ENCODE measurements around the gene NR5A2.

The NR5A2 gene

DNA sequence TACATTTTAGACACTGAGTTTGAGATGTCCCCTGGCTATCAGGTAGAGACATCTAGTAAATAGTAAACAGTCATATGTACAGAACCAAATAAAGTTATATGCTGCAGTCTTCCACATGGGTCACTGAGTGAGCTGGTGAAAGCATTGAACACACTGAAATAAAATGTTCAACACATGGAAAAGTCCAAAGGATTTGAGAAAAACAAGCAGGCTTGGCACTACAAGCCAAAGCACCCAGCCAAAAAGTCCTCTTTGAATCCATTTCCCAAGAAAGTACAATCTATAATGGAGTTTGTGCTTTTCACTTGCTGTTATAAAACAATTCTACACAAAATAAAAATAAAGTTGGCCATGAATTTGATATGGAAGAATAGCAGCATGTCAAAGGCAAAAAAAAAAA is 135.4 kb downstream of the NR5A2 start:
- H3K27ac ChIP-seq (ENCODE audit: low read depth, low read length, poor library complexity, severe bottlenecking), result no peak overlapping the region

DNA sequence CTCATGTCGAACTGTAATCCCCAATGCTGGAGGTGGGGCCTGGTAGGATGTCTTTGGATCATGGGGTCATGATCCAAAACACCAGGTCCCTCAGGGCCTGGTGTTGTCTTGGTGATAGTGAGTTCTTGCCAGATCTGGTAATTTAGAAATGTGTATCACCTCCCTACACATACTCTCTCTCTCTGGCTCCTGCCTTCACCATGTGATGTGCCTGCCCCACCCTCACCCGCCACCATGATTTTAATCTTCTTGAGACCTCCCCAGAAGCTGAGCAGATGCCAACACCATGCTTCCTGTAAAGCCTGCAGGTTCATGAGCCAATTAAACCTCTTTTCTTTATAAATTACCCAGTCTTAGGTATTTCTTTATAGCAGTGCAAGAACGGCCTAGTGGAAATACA is 136.4 kb downstream of the NR5A2 start:
- Histone ChIP-seq H3K4me1 (ENCODE audit: insufficient read depth, low read length, severe bottlenecking) (peaks cover 8% of the 10 kb centered on the region), H3K9me3 (ENCODE audit: low read length) (no peaks in the 10 kb centered on the region), H3K9me2 (ENCODE audit: low read depth, low read length) (no peaks in the 10 kb centered on the region), H3K36me3 (ENCODE audit: insufficient read depth, low read length) (no peaks in the 10 kb centered on the region), H3K4me3 (ENCODE audit: low read depth, low read length, poor library complexity, severe bottlenecking) (no peak overlapping the region), H3K27ac (ENCODE audit: low read depth, low read length, poor library complexity, severe bottlenecking) (no peak overlapping the region), H2AFZ (ENCODE audit: low read length) (no peak overlapping the region), H3K79me2 (ENCODE audit: insufficient read depth, low read length) (no peaks in the 10 kb centered on the region), H3K9ac (ENCODE audit: low read length) (no peak overlapping the region), H3K27me3 (ENCODE audit: insufficient read depth, low read length) (no peaks in the 10 kb centered on the region), H3K4me2 (ENCODE audit: low read length) (no peak overlapping the region), H4K20me1 (ENCODE audit: insufficient read depth, low read length) (no peaks in the 10 kb centered on the region), H3F3A (ENCODE audit: insufficient read depth, low read length) (no peaks in the 10 kb centered on the region)
- no peak for TF ChIP-seq EZH2 (IDR thresholded peaks at IDR 0.05; ENCODE audit: borderline replicate concordance, low read length)
- TF ChIP-seq, protein P1, sequence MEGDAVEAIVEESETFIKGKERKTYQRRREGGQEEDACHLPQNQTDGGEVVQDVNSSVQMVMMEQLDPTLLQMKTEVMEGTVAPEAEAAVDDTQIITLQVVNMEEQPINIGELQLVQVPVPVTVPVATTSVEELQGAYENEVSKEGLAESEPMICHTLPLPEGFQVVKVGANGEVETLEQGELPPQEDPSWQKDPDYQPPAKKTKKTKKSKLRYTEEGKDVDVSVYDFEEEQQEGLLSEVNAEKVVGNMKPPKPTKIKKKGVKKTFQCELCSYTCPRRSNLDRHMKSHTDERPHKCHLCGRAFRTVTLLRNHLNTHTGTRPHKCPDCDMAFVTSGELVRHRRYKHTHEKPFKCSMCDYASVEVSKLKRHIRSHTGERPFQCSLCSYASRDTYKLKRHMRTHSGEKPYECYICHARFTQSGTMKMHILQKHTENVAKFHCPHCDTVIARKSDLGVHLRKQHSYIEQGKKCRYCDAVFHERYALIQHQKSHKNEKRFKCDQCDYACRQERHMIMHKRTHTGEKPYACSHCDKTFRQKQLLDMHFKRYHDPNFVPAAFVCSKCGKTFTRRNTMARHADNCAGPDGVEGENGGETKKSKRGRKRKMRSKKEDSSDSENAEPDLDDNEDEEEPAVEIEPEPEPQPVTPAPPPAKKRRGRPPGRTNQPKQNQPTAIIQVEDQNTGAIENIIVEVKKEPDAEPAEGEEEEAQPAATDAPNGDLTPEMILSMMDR (IDR thresholded peaks at IDR 0.05; ENCODE audit: low read length), result no peak

More for the DNA sequence above, 135.4 kb downstream of the NR5A2 start:
- Histone ChIP-seq H4K20me1 (ENCODE audit: insufficient read depth, low read length) (no peaks in the 10 kb centered on the region), H3K9ac (ENCODE audit: low read length) (no peak overlapping the region), H3K36me3 (ENCODE audit: insufficient read depth, low read length) (no peaks in the 10 kb centered on the region), H3F3A (ENCODE audit: insufficient read depth, low read length) (no peaks in the 10 kb centered on the region), H3K4me1 (ENCODE audit: insufficient read depth, low read length, severe bottlenecking) (peaks cover 14% of the 10 kb centered on the region), H2AFZ (ENCODE audit: low read length) (no peak overlapping the region), H3K27me3 (ENCODE audit: insufficient read depth, low read length) (no peaks in the 10 kb centered on the region), H3K79me2 (ENCODE audit: insufficient read depth, low read length) (no peaks in the 10 kb centered on the region), H3K9me3 (ENCODE audit: low read length) (no peaks in the 10 kb centered on the region), H3K4me3 (ENCODE audit: low read depth, low read length, poor library complexity, severe bottlenecking) (no peak overlapping the region), H3K9me2 (ENCODE audit: low read depth, low read length) (no peaks in the 10 kb centered on the region), H3K4me2 (ENCODE audit: low read length) (no peak overlapping the region)
- no peak for TF ChIP-seq EZH2 (IDR thresholded peaks at IDR 0.05; ENCODE audit: borderline replicate concordance, low read length)
- TF ChIP-seq, protein P1 (IDR thresholded peaks at IDR 0.05; ENCODE audit: low read length), result no peak

- no peak overlapping the region for H3K9ac ChIP-seq (ENCODE audit: low read length)
- H3K36me3 ChIP-seq (ENCODE audit: insufficient read depth, low read length), result no peaks in the 10 kb centered on the region
- H3K4me3 ChIP-seq (ENCODE audit: low read depth, low read length, poor library complexity, severe bottlenecking), result no peak overlapping the region
- no peak overlapping the region for H2AFZ ChIP-seq (ENCODE audit: low read length)
- H4K20me1 ChIP-seq (ENCODE audit: insufficient read depth, low read length), result no peaks in the 10 kb centered on the region
- no peaks in the 10 kb centered on the region for H3K27me3 ChIP-seq (ENCODE audit: insufficient read depth, low read length)
- TF ChIP-seq EZH2 (IDR thresholded peaks at IDR 0.05; ENCODE audit: borderline replicate concordance, low read length), result no peak
- TF ChIP-seq, protein P1 (IDR thresholded peaks at IDR 0.05; ENCODE audit: low read length), result no peak
- H3K4me1 ChIP-seq (ENCODE audit: insufficient read depth, low read length, severe bottlenecking), result peaks cover 8% of the 10 kb centered on the region
- H3K9me3 ChIP-seq (ENCODE audit: low read length), result no peaks in the 10 kb centered on the region
- no peak overlapping the region for H3K4me2 ChIP-seq (ENCODE audit: low read length)
- H3K27ac ChIP-seq (ENCODE audit: low read depth, low read length, poor library complexity, severe bottlenecking), result no peak overlapping the region
- H3K9me2 ChIP-seq (ENCODE audit: low read depth, low read length), result no peaks in the 10 kb centered on the region
- H3F3A ChIP-seq (ENCODE audit: insufficient read depth, low read length), result no peaks in the 10 kb centered on the region
- H3K79me2 ChIP-seq (ENCODE audit: insufficient read depth, low read length), result no peaks in the 10 kb centered on the region
These were observed 138.1 kb downstream of the NR5A2 start for GRCh38 chr1:200165493-200166220.

Measured in OCI-LY1 (cell line).